ENCODE measurements around the gene HELZ. TPM values are rescaled to one million over a fixed set of nuclear protein-coding genes. Genes with fewer than 3 reads are reported as not detected.
"Not testable (repeated sequence)": the region's sequence is repeated elsewhere in the genome, so short reads cannot be mapped to it uniquely, and the experiment has no call there.

Gene HELZ
- total RNA-seq, 1 donor: 46.5 TPM

DNA sequence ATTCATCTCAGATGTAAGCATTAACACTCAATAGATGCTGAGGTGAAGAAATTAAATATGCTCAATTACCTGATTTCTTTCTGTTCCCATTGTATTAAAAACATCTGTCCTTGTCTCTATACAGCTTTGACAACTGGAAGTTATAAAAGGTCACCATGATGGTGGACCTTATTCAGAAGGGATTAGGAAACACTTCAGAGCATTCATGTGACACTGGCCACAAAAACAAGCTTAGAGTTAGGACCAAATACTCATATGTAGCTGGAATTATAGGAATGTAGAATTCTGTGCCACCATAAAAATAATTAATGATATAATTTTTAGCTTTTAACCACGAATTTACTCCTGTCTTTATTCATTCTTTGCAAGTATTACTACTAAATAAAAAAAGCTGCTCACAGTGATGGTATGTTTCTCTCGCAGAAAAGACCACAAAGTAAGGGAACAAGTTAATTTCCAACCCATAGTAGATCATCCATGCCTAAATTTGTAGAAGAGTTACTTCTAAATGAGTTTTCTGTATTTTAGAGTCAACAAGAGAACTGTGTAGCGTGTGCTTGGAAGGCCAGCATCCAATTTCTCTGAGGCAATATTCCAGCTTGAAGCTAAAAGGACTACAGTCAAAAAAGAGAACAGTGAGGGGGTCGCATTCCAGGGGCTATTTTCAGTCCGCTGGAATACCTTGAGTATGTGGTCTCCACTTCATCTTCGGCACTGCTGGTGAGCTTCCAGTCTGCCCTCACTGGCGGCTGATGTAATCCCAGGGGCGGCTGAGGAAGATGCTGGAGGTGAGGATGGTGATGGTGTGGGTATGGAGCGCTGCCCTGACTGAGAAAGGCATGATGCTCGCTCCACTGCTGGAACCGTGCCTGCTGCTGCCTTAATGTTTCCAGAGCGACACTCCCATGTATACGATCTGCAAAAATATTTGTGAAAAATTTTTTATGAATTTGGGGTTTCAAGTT is 136.9 kb downstream of the HELZ start:
- DNase-seq (ENCODE audit: low read depth): no peak
- TF ChIP-seq, protein P1, sequence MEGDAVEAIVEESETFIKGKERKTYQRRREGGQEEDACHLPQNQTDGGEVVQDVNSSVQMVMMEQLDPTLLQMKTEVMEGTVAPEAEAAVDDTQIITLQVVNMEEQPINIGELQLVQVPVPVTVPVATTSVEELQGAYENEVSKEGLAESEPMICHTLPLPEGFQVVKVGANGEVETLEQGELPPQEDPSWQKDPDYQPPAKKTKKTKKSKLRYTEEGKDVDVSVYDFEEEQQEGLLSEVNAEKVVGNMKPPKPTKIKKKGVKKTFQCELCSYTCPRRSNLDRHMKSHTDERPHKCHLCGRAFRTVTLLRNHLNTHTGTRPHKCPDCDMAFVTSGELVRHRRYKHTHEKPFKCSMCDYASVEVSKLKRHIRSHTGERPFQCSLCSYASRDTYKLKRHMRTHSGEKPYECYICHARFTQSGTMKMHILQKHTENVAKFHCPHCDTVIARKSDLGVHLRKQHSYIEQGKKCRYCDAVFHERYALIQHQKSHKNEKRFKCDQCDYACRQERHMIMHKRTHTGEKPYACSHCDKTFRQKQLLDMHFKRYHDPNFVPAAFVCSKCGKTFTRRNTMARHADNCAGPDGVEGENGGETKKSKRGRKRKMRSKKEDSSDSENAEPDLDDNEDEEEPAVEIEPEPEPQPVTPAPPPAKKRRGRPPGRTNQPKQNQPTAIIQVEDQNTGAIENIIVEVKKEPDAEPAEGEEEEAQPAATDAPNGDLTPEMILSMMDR (IDR thresholded peaks at IDR 0.05; ENCODE audit: insufficient read depth, low read length): no peak
- H3K4me3 ChIP-seq (ENCODE audit: low read depth, low read length): no peak overlapping the region

DNA sequence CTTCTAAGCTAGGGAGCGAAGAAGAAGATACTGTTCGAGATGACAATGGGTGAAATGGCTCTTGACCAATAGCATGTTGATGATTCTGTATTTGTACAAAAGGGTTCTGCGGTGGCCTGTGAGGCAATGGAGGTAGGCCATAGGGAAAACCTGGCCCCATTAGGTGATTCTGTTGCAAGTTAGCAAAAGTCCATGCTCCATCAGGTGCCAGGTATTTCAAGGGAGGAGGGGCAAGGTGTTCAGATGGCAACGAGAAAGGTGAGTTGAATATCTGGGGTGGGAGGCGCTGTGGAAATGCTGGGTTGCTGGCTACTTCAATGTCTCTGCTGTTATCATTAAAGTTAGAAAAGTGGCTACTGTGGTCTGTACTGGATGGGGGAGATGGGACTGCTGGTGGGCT is 137.8 kb downstream of the HELZ start:
- TF ChIP-seq, protein P1 (IDR thresholded peaks at IDR 0.05; ENCODE audit: insufficient read depth, low read length): no peak
- H3K4me3 ChIP-seq (ENCODE audit: low read depth, low read length): no peak overlapping the region
- no peak for DNase-seq (ENCODE audit: low read depth)

GRCh38 chr17:67105213-67105612 is 139.8 kb downstream of the HELZ start:
- peak; percentile 86 for DNase-seq (ENCODE audit: low read depth)
- TF ChIP-seq, protein P1 (IDR thresholded peaks at IDR 0.05; ENCODE audit: insufficient read depth, low read length): no peak
- H3K4me3 ChIP-seq (ENCODE audit: low read depth, low read length): no peak overlapping the region

DNA sequence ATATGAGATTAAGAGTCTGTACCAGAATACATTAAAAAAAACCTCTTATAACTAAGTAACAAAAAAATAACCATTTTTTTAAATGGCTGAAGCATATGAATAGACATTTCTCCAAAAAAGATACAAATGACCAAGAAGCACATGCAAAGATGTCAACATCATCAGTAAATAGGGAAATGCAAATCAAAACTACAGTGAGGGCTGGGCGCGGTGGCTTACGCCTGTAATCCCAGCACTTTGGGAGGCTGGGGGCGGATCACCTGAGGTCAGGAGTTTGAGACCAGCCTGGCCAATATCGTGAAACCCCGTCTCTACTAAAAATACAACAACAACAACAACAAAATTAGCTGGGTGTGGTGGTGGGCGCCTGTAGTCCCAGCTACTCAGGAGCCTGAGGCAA is 140.4 kb downstream of the HELZ start:
- H3K4me3 ChIP-seq (ENCODE audit: low read depth, low read length); DNase-seq (ENCODE audit: low read depth): not testable (repeated sequence)

DNA sequence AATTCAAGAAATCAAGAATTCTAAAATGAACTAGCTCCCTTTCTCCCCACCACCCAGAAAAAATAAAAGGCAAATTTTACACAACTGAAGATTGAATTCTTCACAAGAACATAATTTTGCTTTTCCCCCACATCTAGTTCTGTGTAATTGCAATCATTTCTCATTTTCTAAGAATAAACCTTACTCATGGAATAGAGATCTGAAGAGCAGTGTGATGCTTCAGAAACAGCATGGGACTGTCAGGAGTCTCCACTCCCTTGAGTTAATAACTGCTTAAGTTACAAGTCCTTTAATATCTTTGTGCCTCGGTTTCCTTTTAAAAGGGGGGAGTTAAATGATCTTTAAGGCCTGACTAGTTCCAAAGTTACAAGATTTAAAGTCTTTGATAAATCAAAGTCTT is 147.0 kb downstream of the HELZ start:
- DNase-seq (ENCODE audit: low read depth): no peak
- TF ChIP-seq, protein P1 (IDR thresholded peaks at IDR 0.05; ENCODE audit: insufficient read depth, low read length): no peak
- H3K4me3 ChIP-seq (ENCODE audit: low read depth, low read length): no peak overlapping the region

DNA sequence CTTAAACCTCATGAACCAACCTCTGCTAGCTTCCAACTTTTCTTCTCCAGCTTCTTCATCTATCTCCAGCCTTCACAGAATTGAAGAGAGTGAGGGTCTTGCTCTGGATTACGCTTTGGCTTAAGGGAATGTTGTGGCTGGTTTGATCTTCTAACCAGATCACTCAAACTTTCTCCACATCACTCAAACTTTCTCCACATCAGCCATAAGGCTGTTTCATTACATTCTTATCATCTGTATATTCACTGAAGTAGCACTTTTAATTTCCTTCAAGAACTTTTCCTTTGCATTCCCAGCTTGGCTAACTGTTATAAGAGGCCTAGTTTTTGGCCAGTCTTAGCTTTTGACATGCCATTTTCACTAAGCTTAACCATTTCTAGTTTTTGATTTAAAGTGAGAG is 148.4 kb downstream of the HELZ start:
- DNase-seq (ENCODE audit: low read depth): no peak
- TF ChIP-seq, protein P1 (IDR thresholded peaks at IDR 0.05; ENCODE audit: insufficient read depth, low read length): no peak
- no peak overlapping the region for H3K4me3 ChIP-seq (ENCODE audit: low read depth, low read length)

GRCh38 chr17:67095803-67096202 is 149.2 kb downstream of the HELZ start:
- DNase-seq (ENCODE audit: low read depth): peak; percentile 58
- no peak overlapping the region for H3K4me3 ChIP-seq (ENCODE audit: low read depth, low read length)
- TF ChIP-seq, protein P1 (IDR thresholded peaks at IDR 0.05; ENCODE audit: insufficient read depth, low read length): no peak

DNA sequence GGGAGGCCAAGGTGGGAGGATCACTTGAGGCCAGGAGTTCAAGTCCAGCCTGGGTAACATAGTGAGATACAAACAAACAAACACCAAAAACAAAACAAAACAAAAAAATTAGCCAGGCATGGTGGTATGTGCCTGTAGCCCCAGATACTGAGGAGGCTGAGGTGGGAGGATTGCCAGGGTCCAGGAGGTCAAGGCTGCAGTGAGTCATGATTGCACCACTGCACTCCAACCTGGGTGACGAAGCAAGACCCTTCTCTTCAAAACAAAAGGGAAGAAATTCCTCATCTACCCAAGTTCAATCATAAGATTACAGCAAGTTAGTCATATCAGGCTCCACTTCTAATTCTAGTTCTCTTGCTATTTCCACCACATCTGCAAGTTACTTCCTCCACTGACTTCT is 149.7 kb downstream of the HELZ start:
- not testable (repeated sequence) for H3K4me3 ChIP-seq (ENCODE audit: low read depth, low read length)
- peak; percentile 86 for DNase-seq (ENCODE audit: low read depth)
